SK-N-MC (cell line): ENCODE results near the gene FAR1.

Source experiments
- EZH2 ChIP-seq: fragments of 200-600 bp; sonication (generic); IDR thresholded peaks from one replicate; pipeline ENCODE4 v1.6.1; 2017; ENCODE audit warnings: antibody characterized with exemption
- POLR2AphosphoS5 ChIP-seq: IDR thresholded peaks from 2 replicates; pipeline ENCODE4 v1.6.1; 2012; ENCODE audit warnings: mild to moderate bottlenecking, low read depth, low read length, borderline replicate concordance

GRCh38 chr11:13687271-13687670 is 18.8 kb downstream of the FAR1 start:
- TF ChIP-seq EZH2 (no peak), POLR2AphosphoS5 (no peak)
